HG03354 (cell line): Measurements from ENCODE around the gene REG4.

Experiments used
- ATAC-seq: cut with Tn5 transposase; IDR thresholded peaks from one replicate; pipeline ENCODE4 v1.9.1; 2021; ENCODE audit warnings: mild to moderate bottlenecking; ENCODE audit not compliant: unreplicated experiment, poor library complexity, severe bottlenecking

The REG4 gene

GRCh38 chr1:119783354-119784185 is 27.7 kb downstream of the REG4 start:
- ATAC-seq: no peak

- ATAC-seq: no peak
Measured at GRCh38 chr1:119782631-119783325, 28.5 kb downstream of the REG4 start.

DNA sequence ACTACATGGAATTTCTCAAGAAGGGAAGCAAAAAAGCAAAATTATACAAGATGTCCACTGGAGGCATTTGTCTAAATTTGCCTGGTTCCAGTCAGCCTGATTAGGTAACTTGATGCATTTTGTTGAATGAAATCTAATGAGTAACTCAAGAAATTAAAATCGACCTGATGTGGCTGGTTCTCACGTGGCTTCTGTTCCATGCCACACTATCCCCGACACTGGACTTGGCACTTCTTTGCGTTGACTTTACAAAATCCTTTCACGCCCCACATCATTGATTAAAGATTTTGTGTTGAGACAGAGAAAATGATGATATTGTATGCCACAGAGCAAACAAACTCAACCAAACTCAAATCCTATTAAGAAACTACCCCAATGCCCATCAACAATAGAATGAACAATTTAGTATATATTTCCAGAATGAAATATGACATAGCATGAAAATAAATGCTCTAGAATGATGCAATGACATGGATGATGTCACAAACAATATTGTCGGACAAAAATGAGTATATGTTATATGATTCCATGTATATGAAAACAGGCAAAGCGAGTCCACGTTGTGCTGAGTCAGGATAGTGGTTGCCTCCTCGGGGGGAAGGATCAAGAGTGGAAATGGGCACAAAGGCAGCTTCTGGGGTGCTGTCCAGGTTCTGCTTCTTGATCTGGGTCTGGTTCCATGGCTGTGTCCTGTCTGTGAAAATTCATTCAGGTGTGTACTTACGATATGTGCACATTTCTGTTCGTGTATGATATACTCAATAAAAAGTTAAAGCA is 29.6 kb downstream of the REG4 start:
- ATAC-seq: no peak

- no peak for ATAC-seq
Measured at GRCh38 chr1:119779869-119780356, 31.3 kb downstream of the REG4 start.

DNA sequence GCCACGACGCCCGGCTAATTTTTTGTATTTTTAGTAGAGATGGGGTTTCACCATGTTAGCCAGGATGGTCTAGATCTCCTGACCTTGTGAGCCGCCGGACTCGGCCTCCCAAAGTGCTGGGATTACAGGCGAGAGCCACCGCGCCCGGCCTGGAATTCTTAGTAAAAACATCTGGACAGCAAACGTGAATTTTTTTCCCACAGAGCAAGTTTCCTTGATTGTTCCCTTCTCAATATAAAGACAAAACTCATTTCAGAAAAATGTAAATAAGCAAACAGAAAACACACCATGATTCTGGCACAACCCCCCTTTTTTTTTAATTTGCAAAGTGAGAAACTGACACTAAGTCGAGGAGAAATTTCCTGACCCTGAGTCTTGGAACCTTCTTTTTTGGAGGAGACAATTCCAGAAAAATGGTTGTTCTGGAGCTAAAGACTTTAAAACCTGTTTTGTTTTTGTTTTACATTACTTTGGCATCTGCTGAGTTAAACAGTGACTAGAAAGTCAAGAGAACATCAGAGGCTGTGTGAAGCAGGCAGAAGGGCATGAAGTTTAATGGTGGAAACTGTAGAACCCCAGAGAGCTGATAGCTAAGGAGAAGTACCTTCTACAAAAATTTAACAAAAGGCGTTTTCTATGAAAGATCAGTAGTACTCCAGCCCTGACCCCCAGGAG is 32.2 kb downstream of the REG4 start:
- no peak for ATAC-seq

DNA sequence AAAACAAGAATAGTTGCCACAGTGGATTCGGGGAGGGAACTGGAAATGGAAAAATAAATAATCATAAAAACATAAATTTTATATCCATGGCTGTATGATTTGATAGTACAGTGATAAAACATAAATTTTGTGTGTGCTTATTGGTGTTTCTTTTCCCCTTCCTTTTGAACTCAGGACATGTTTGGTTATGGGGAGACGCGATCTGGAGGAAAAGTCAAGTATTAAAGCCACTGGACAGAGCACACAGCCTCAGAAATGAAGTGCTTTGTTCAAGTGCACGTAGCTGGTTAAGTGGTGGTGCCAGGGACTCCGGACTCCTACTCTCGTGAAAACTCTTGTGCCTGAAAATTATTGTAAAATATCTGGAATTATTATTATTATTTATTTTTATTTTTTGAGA is 32.9 kb downstream of the REG4 start:
- no peak for ATAC-seq

- no peak for ATAC-seq
Measured at GRCh38 chr1:119774746-119775490, 36.3 kb downstream of the REG4 start.

DNA sequence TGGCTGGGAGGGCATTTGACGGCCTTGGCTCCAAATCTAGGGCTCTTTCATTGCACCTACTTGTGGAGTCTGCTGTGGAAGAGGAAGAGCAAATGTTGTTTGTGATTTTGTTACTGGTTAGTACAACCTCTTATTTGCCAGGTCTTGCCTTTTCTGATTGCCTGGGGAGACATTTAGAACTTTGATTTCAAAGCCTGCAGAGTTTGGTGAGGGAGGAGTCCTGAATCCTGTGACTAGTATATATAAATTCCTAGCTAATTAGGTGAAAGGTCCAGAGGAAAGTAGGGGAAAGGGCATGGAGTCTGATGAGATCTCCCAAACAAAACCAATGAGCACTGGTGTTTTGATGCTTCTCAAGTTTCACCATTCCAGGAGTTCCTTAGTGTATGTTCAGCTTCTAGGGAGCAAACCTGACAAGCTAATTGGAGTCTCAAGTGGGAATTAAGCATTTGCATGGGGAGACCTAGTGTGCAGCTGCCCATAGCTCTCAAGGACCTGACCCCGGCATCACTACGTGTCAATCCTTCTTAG is 37.5 kb downstream of the REG4 start:
- no peak for ATAC-seq

GRCh38 chr1:119772298-119772697 is 39.0 kb downstream of the REG4 start:
- ATAC-seq: no peak

- no peak for ATAC-seq
Measured at GRCh38 chr1:119771770-119772169, 39.5 kb downstream of the REG4 start.

GRCh38 chr1:119771016-119771415 is 40.2 kb downstream of the REG4 start:
- no peak for ATAC-seq

GRCh38 chr1:119768778-119769177 is 42.5 kb downstream of the REG4 start, which contains the start of gene HMGCS2:
HMGCS2 (minus strand) TSS chr1:119768905; CDS start chr1:119768844, 61 bp downstream.
- no peak for ATAC-seq

- ATAC-seq: no peak
Measured at GRCh38 chr1:119767486-119767885, 43.8 kb downstream of the REG4 start.

GRCh38 chr1:119766374-119766794 is 44.9 kb downstream of the REG4 start:
- no peak for ATAC-seq

DNA sequence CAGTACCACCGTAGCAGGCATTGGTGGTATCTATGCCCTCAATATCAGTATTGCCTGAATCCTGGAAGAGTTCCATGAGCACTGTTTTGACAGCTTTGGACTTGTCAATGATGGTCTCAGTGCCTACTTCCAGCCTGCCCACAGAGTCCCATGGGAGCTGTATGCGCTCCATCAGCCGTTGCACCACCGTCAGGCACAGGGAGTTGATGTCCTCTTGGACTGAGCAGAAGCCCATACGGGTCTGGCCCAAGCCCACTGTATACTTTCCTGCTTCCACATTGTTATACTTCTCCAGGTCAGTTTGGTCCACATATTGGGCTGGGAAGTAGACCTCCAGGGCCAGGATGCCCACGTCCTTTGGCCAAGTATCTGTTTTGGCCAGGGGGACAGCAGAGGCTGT is 47.0 kb downstream of the REG4 start:
- ATAC-seq: no peak

GRCh38 chr1:119762953-119763352 is 48.3 kb downstream of the REG4 start:
- ATAC-seq: no peak

- no peak for ATAC-seq
Measured at GRCh38 chr1:119762409-119762808, 48.9 kb downstream of the REG4 start.

DNA sequence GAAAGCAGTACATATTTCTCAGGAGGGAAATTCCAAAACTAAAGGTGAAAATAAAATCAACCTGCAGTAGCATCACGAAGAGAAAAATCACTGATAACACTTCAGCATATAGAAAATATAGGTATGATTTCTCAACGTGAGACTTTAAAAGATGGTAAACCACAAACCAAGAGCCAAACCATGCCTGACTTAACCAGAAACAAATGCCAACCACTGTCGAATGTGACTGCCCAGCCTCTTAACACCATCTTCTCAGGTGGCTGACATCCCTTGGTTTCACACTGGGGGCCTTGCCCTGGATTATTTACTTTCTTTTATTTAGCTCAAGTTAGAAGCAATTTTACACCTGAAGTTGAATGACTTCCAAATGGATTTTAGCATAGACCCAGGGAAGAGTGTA is 52.7 kb downstream of the REG4 start:
- no peak for ATAC-seq

GRCh38 chr1:119752592-119752991 is 58.7 kb downstream of the REG4 start:
- no peak for ATAC-seq
